K562 treated with DMSO at 1 percent for 24 hours (cell line): ENCODE measurements around the gene CTPS2. TPM values are rescaled to one million over a fixed set of nuclear protein-coding genes. Genes with fewer than 3 reads are reported as not detected.

ENCODE experiments used
- total RNA-seq: library from RNA; unstranded; fragments of 300-600 nt; gene quantifications from 2 replicates; pipeline ENCODE4 v1.2.3, GENCODE V29; 2022; ENCODE audit warnings: low read depth; ENCODE audit not compliant: insufficient read depth

CTPS2 gene
- total RNA-seq = 9.4 and 10.5 TPM in 2 replicates

GRCh38 chrX:16712548-16713155 is at the start of gene CTPS2:
Gene CTPS2 (minus strand): TSS chrX:16712669. CDS start chrX:16702902, 9,767 bp downstream.

GRCh38 chrX:16719334-16720084 is 7.0 kb upstream of the CTPS2 start, which contains the start of gene SYAP1:
Gene SYAP1 (plus strand): TSS chrX:16719612. CDS start chrX:16719725, 113 bp downstream.

GRCh38 chrX:16649858-16650257 is 62.6 kb downstream of the CTPS2 start, which contains the start of gene S100G:
Gene S100G (plus strand): TSS chrX:16650158. CDS start chrX:16651007, 849 bp downstream.

Other genes with a start within 250 kb of the CTPS2 start
- gene S100G, start 62.5 kb downstream of the CTPS2 start, total RNA-seq = not detected in 2 replicates
- gene SYAP1, start 6.9 kb upstream of the CTPS2 start, total RNA-seq = 15.8 and 17.2 TPM in 2 replicates
- gene TXLNG, start 73.8 kb upstream of the CTPS2 start, total RNA-seq = 9.5 and 11.0 TPM in 2 replicates
- gene RBBP7, start 157.7 kb upstream of the CTPS2 start, total RNA-seq = 95.6 and 105 TPM in 2 replicates
- gene REPS2, start 234.0 kb upstream of the CTPS2 start, total RNA-seq = 0.49 and 1.2 TPM in 2 replicates